HG03342 (cell line): Measurements from ENCODE around the gene DDX47.
"Not testable (repeated sequence)": the region's sequence is repeated elsewhere in the genome, so short reads cannot be mapped to it uniquely, and the experiment has no call there.

Source experiments
- ATAC-seq: cut with Tn5 transposase; IDR thresholded peaks from one replicate; pipeline ENCODE4 v1.9.1; 2021; ENCODE audit warnings: mild to moderate bottlenecking, moderate library complexity; ENCODE audit not compliant: unreplicated experiment

Gene DDX47

GRCh38 chr12:12819752-12820311 is 6.7 kb downstream of the DDX47 start:
- no peak for ATAC-seq

- not testable (repeated sequence) for ATAC-seq
Measured at GRCh38 chr12:12820376-12820775, 7.2 kb downstream of the DDX47 start.

- peak; percentile 80 for ATAC-seq
Measured at GRCh38 chr12:12821975-12822374, 8.8 kb downstream of the DDX47 start.

GRCh38 chr12:12822886-12823285 is 9.7 kb downstream of the DDX47 start:
- ATAC-seq = no peak

GRCh38 chr12:12823300-12823699 is 10.2 kb downstream of the DDX47 start:
- ATAC-seq = no peak

GRCh38 chr12:12823811-12824210 is 10.7 kb downstream of the DDX47 start:
- no peak for ATAC-seq

GRCh38 chr12:12835378-12836146 is 22.4 kb downstream of the DDX47 start:
- ATAC-seq = no peak

GRCh38 chr12:12836571-12836970 is 23.4 kb downstream of the DDX47 start:
- ATAC-seq = no peak

- ATAC-seq = peak; percentile 49
Measured at GRCh38 chr12:12837025-12837812, 24.1 kb downstream of the DDX47 start.

GRCh38 chr12:12837813-12838153 is 24.6 kb downstream of the DDX47 start:
- ATAC-seq = no peak

- no peak for ATAC-seq
Measured at GRCh38 chr12:12839003-12839395, 25.9 kb downstream of the DDX47 start.

GRCh38 chr12:12839439-12839838 is 26.3 kb downstream of the DDX47 start:
- not testable (repeated sequence) for ATAC-seq

- ATAC-seq = no peak
Measured at GRCh38 chr12:12839873-12840579, 26.9 kb downstream of the DDX47 start.

- no peak for ATAC-seq
Measured at GRCh38 chr12:12840580-12840899, 27.4 kb downstream of the DDX47 start.

GRCh38 chr12:12841428-12841827 is 28.3 kb downstream of the DDX47 start:
- not testable (repeated sequence) for ATAC-seq

- ATAC-seq = no peak
Measured at GRCh38 chr12:12845794-12846243, 32.7 kb downstream of the DDX47 start.

- ATAC-seq = not testable (repeated sequence)
Measured at GRCh38 chr12:12846780-12847179, 33.6 kb downstream of the DDX47 start.

GRCh38 chr12:12853435-12853834 is 40.3 kb downstream of the DDX47 start:
- no peak for ATAC-seq

- ATAC-seq = no peak
Measured at GRCh38 chr12:12859690-12860089, 46.5 kb downstream of the DDX47 start.

- no peak for ATAC-seq
Measured at GRCh38 chr12:12864243-12864642, 51.1 kb downstream of the DDX47 start.

- ATAC-seq = no peak
Measured at GRCh38 chr12:12868477-12869235, 55.5 kb downstream of the DDX47 start.
